Activated CD4-positive, alpha-beta T cell treated with anti-CD3 and anti-CD28 coated beads, Interleukin-2, amount 10 ng/mL, durations not matched to agents 24 days and 14 days (primary cell): ENCODE results near the gene LRRC36. TPM values are rescaled to one million over a fixed set of nuclear protein-coding genes. Genes with fewer than 3 reads are reported as not detected.
"Not testable (repeated sequence)": the region's sequence is repeated elsewhere in the genome, so short reads cannot be mapped to it uniquely, and the experiment has no call there.

ENCODE experiments used
- DNase-seq: peaks from one replicate; pipeline ENCODE4 v3.0.0; 2022
- H3K27ac Mint-ChIP-seq: one replicate; pipeline ENCODE4 v1.8.0; 2022; ENCODE audit warnings: mild to moderate bottlenecking, mixed read lengths
- H3K27me3 Mint-ChIP-seq: one replicate; pipeline ENCODE4 v1.8.0; 2022; ENCODE audit warnings: mixed read lengths
- H3K36me3 Mint-ChIP-seq: one replicate; pipeline ENCODE4 v1.8.0; 2022; ENCODE audit warnings: low read depth, mild to moderate bottlenecking, mixed read lengths
- H3K4me1 Mint-ChIP-seq: one replicate; pipeline ENCODE4 v1.8.0; 2021; ENCODE audit warnings: mixed read lengths
- H3K4me3 Mint-ChIP-seq: one replicate; pipeline ENCODE4 v1.8.0; 2022; ENCODE audit warnings: mild to moderate bottlenecking, moderate library complexity, mixed read lengths
- H3K9me3 Mint-ChIP-seq: one replicate; pipeline ENCODE4 v1.8.0; 2021; ENCODE audit warnings: mixed read lengths
- intact Hi-C: fragments of 100-400 bp; cut with micrococcal nuclease; formaldehyde crosslinking; loops from one replicate; pipeline ENCODE4 v1.15.1; 2023
- total RNA-seq: library from RNA; stranded (reverse); gene quantifications from 2 replicates; pipeline ENCODE4 v1.2.3, GENCODE V29; 2022

Gene LRRC36
- total RNA-seq, 1 donor from 2014 or later: 0.23 TPM

DNA sequence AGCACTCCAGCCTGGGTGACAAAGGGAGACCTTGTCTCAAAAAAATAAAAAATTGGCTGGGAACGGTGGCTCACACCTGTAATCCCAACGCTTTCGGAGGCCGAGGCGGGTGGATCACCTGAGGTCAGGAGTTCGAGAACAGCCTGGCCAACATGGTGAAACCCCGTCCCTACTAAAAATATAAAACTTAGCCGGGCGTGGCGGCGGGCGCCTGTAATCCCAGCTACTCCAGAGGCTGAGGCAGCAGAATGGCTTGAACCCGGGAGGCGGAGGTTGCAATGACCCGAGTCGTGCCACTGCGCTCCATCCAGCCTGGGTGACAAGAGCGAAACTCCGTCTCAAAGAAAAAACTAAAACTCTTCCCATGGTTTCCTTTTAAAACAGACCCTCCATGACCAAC, 88.8 kb downstream of the LRRC36 start:
- Mint-ChIP-seq H3K27ac (peak overlapping the region; percentile 12), H3K4me1 (peaks cover 10% of the 10 kb centered on the region), H3K27me3 (peaks cover 36% of the 10 kb centered on the region), H3K4me3 (peak overlapping the region; percentile 60)
- intact Hi-C loops: loop anchor here (5.0 kb wide), 1 partner anchor 153 kb away; no protein-coding TSS in a partner anchor
- H3K9me3 Mint-ChIP-seq, DNase-seq, H3K36me3 Mint-ChIP-seq: not testable (repeated sequence)

DNA sequence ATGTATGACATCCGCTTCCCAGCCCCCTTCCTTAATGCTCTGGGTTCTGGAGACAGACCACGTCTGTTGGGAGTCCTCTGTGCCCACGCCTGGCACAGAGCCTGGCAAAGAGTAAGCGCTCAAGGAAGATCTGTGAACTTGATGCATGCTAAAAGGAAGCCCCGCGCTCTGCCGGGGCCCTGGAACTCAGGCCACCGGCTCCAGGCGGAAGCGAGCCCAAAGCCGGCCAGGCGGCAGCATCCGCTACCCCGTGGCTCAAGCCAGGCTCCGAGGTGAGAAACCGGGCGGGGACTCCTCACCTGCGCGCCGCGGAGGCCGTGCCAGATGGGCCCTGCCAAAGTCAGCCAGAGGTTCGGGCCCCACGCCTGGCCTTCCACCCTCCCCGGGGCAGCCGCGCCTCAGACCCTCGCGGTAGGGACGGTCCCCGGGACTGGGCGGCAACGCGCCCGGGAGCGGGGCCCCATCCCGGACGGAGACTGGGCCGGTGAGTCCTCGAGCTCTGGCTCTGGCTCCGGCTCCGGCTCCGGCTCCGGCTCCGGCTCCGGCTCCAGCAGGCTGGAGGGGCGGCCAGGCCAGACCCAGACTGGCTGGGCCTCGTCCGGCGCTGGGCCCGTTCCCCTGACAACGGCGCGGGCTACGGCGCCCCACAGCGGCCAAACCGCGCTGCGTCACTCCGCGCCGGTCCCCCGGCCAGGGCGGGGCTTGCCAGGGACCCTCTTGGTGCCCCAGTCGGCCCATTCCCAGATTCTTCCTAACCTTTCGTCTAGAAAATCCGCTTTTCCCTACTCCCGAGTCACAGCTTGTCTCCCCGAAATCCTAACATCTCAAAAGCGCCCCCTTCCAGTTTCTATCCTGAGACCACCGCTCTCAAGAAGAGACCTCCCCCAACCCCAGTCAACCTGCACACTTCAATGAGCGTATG, 89.5 kb downstream of the LRRC36 start, which contains the start of gene ZDHHC1:
ZDHHC1 (minus strand) TSS at position 606 of the 922 bp plus-strand sequence. CDS start 8,702 bp downstream, outside the sequence.
- Mint-ChIP-seq H3K4me1 (peaks cover 10% of the 10 kb centered on the region), H3K27me3 (peaks cover 36% of the 10 kb centered on the region), H3K4me3 (peak within 1 kb of the TSS; percentile 76), H3K27ac (peak within 1 kb of the TSS; percentile 12), H3K9me3 (no peaks in the 10 kb centered on the region), H3K36me3 (no peaks in the 10 kb centered on the region)
- peak; percentile 87 for DNase-seq
- intact Hi-C loops: loop anchor here (5.0 kb wide), 1 partner anchor 154 kb away; no protein-coding TSS in a partner anchor

DNA sequence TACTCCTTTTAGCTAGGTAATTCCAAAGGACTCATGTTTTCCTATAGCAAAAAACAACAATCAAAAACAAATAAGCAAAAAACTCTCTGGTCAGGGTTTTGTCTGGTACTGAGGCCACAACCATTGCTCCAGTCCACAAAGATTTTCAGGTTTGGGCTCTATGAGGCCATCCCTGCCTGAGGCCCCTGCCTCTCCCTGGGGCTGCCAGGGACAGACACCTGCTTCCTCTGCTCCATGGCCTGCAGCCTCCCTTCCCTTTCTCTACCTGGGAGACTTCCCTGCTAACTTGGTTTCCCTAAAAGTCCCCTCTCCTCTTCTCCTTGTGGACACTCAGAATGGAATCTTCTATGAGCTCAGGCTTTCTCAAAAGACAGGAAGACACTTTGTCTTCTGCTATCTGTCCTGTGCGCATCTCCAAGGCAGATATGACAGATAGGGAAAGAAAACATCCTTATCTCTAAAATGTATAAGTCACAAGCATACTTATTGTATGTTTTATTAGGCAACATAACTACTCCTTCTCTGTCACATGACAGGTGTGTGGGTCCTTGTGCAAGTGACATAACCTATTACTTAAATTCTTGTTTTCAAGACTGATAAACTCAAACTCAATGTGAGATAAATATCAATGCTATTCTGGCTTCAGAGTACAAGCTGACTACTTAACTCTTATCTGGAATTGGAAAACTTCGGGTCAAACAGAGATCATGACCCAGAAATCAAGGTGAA, 90.9 kb downstream of the LRRC36 start:
- no peak for DNase-seq
- peaks cover 10% of the 10 kb centered on the region for H3K4me1 Mint-ChIP-seq
- H3K4me3 Mint-ChIP-seq: peak overlapping the region; percentile 25
- H3K27me3 Mint-ChIP-seq: peaks cover 35% of the 10 kb centered on the region
- intact Hi-C loops: loop anchor here (5.0 kb wide), 1 partner anchor 155 kb away; no protein-coding TSS in a partner anchor
- no peak overlapping the region for H3K27ac Mint-ChIP-seq
- no peaks in the 10 kb centered on the region for H3K36me3 Mint-ChIP-seq
- no peaks in the 10 kb centered on the region for H3K9me3 Mint-ChIP-seq

DNA sequence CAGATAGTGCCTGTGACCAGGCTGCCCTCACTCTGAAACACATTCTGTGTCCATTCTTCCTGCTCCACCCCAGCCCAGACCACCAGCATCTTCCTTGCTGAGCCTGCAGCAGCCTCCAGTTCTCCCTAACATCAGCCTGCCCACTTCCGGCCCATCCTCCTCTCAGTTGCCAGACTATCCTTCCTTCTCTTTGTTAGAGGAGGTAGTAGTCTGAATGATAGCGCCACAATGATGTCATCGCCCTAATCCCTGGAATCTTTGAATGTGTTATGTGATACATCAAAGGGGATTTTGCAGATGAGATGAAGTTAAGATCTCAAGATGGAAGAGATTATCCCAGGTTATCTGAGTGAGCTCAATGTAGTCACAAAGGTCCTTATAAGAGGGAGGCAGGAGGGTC, 92.9 kb downstream of the LRRC36 start:
- Mint-ChIP-seq H3K9me3 (no peaks in the 10 kb centered on the region), H3K4me1 (peaks cover 8% of the 10 kb centered on the region), H3K36me3 (no peaks in the 10 kb centered on the region), H3K27me3 (peaks cover 35% of the 10 kb centered on the region), H3K4me3 (no peak overlapping the region), H3K27ac (no peak overlapping the region)
- intact Hi-C loops: loop anchor here (5.0 kb wide), 1 partner anchor 157 kb away; no protein-coding TSS in a partner anchor
- no peak for DNase-seq

DNA sequence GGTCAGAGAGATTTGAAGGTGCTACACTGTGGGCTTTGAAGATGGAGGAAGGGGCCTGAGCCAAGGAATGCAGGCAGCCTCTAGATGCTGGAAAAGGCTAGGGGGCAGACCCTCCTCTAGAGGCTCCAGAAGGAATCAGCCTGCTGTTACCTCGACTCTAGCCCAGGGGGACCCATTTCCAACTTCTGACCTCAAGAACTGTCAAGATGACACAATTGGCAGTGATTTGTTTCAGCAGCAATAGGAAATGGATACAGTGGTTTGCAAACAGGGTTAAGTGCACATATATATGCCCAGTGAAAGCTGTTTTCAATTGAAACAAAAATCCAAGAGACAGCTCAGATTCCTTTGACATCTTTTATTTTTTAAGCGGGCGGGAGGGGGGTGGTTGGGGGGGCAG, 93.3 kb downstream of the LRRC36 start:
- H3K36me3 Mint-ChIP-seq: no peaks in the 10 kb centered on the region

DNA sequence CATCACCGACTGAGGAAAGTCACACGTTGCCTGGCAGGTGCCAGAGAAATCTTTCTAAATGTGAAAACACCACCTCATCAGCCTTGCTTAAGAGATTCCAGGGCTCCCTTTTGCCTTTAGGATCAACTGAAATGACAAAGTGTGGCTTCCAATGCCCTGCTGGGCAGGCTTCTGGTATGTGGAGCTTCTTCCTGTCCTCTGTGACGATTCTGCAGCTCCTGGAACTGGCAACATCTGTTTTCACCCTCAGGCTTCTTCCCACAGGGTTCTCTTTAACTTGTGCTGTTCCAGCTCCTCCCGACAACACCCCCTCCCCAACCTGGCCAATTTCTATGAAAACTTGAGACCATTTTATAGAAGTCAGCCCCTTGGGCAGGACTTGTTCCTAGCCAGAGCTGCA, 94.4 kb downstream of the LRRC36 start:
- H3K9me3 Mint-ChIP-seq: no peaks in the 10 kb centered on the region
- H3K4me3 Mint-ChIP-seq: no peak overlapping the region
- peaks cover 37% of the 10 kb centered on the region for H3K27me3 Mint-ChIP-seq
- peaks cover 4% of the 10 kb centered on the region for H3K4me1 Mint-ChIP-seq
- intact Hi-C loops: no loop called here
- no peak for DNase-seq
- H3K27ac Mint-ChIP-seq: no peak overlapping the region
- H3K36me3 Mint-ChIP-seq: no peaks in the 10 kb centered on the region

More for the DNA sequence above, 93.3 kb downstream of the LRRC36 start:
- Mint-ChIP-seq H3K27ac (no peak overlapping the region), H3K9me3 (no peaks in the 10 kb centered on the region), H3K27me3 (peaks cover 33% of the 10 kb centered on the region), H3K4me1 (peaks cover 8% of the 10 kb centered on the region), H3K4me3 (no peak overlapping the region)
- no peak for DNase-seq
- intact Hi-C loops: loop anchor here (5.0 kb wide), 1 partner anchor 158 kb away; no protein-coding TSS in a partner anchor

DNA sequence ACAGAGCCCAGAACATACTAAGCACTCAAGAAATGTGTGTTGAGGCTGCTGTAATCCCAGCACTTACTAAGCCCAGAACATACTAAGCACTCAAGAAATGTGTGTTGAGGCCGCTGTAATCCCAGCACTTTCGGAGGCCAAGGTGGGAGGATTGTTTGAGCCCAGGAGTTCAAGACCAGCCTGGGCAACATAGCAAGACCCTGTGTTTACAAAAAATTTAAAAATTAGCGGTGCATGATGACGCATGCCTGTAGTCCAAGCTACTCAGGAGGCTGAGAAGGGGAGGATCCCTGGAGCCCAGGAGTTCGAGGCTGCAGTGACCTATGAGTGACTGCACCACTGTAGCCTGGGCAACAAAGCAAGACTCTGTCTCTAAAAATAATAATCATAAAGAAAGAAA, 96.4 kb downstream of the LRRC36 start:
- intact Hi-C loops: no loop called here
- peaks cover 36% of the 10 kb centered on the region for H3K27me3 Mint-ChIP-seq
- no peak for DNase-seq
- no peaks in the 10 kb centered on the region for H3K4me1 Mint-ChIP-seq
- no peaks in the 10 kb centered on the region for H3K9me3 Mint-ChIP-seq
- no peak overlapping the region for H3K27ac Mint-ChIP-seq
- H3K36me3 Mint-ChIP-seq: no peaks in the 10 kb centered on the region
- no peak overlapping the region for H3K4me3 Mint-ChIP-seq

DNA sequence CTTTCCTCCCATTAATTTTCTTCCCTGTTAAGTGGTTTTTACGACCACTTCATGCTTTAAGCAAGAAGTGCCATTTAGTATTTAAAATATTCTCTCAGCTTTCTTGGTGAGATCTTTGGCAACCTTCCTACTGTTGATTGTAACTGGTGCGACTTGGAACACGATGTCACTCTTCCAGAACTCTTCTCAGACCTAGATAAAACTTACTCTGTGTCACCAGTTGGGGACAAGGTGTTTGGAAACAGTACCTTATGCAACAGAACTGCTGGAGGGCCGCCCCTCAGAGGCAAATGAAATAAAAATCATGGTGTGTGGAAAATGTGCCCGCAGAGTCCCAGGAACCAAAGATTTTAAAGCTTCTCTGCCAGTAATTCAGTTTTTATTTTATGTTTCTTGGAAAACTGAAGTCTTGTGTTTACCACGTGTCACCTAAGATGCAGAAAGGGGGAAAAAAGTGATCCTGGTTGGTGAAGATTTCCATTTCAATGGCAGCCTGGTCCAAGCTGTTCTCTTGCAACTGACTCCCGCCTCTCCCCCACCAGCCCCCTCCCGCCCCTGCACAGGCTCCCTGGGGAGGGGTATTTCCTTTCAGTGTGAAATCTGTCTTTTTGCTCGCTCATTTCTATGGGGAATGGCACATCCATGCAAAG, 97.1 kb downstream of the LRRC36 start:
- Mint-ChIP-seq H3K9me3 (no peaks in the 10 kb centered on the region), H3K27ac (no peak overlapping the region), H3K36me3 (no peaks in the 10 kb centered on the region), H3K4me3 (no peak overlapping the region), H3K4me1 (no peaks in the 10 kb centered on the region), H3K27me3 (peaks cover 38% of the 10 kb centered on the region)
- no peak for DNase-seq
- intact Hi-C loops: no loop called here

DNA sequence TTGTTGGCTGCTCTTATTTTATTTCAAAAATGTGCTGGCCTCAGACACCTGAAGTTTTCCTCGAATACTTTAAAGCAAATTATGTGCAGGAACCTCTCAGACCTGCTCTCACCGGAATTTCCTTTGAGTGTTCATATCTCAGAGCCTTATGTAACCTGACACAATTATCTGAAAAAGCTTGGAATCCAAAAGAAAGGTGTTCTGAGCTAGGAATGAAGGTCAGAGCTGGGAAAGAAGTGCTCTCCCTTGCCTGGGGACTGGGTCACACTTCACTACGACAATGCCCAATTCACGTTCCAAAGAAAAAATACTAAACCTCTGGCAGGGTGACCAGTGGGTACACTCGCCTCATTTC, 97.6 kb downstream of the LRRC36 start:
- Mint-ChIP-seq H3K27ac (no peak overlapping the region), H3K27me3 (peaks cover 42% of the 10 kb centered on the region), H3K9me3 (no peaks in the 10 kb centered on the region), H3K36me3 (no peaks in the 10 kb centered on the region), H3K4me1 (no peaks in the 10 kb centered on the region), H3K4me3 (no peak overlapping the region)
- intact Hi-C loops: no loop called here
- DNase-seq: no peak

DNA sequence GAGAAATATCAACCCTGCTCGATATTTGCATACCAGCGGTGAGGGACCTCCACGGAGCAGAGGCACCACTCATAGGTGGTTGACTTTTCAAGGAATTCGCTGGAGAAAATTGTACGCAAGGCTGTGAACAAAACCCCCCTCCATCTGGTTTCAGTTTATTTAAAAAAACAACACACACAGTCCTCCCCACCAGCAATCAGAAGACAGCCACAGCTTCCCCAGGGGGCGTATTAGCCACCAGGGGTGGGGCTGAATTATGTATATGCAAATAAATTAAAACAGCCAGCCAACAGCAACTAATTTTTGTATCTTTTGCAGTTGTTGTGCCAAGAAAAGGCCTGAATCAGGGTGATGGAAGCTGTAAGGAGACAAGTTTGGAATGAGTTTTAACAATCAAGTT, 98.4 kb downstream of the LRRC36 start:
- Mint-ChIP-seq H3K9me3 (no peaks in the 10 kb centered on the region), H3K36me3 (no peaks in the 10 kb centered on the region), H3K27ac (no peak overlapping the region), H3K4me3 (no peak overlapping the region), H3K27me3 (peaks cover 43% of the 10 kb centered on the region), H3K4me1 (peaks cover 2% of the 10 kb centered on the region)
- no peak for DNase-seq
- intact Hi-C loops: no loop called here

DNA sequence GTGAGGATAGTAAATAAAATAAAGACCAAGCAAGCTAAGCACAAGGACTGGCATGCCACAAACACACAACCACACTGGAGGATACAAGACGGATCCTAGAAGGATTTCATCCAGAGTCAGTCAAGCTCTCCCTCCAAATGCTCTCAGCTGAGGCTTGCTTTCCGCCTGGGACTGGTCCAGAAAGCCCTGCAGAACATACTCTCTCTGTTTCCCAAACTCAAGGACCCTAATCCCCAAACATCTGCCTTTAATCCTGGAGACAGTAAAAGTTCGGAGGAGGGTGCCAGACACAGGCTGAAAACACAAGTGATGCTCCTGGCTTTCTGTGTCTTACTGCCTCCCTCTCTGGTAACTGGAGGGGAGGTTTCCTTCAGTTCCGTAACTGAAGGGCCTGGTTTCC, 99.0 kb downstream of the LRRC36 start:
- Mint-ChIP-seq H3K27me3 (peaks cover 47% of the 10 kb centered on the region), H3K4me1 (peaks cover 6% of the 10 kb centered on the region), H3K9me3 (no peaks in the 10 kb centered on the region), H3K36me3 (no peaks in the 10 kb centered on the region), H3K4me3 (no peak overlapping the region), H3K27ac (no peak overlapping the region)
- DNase-seq: no peak
- intact Hi-C loops: no loop called here

DNA sequence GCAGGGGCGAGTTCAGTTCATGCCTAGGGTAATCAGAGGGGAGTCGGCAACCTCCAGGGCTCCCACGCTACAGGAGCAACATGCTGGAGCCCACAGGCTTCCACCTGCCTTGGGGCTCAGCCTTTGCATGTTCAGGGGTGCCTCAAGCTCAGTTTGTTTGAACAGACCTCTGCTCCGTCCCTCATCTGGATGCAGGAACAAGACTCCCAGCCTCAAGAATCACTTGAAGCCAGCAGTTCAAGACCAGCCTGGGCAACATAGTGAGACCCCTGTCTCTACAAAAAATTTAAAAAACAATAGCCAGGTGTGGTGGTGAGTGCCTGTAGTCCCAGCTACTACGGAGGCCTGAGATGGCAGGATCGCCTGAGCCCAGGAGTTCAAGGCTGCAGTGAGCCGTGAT, 99.4 kb downstream of the LRRC36 start:
- no peak for DNase-seq
- Mint-ChIP-seq H3K9me3 (no peaks in the 10 kb centered on the region), H3K27me3 (peaks cover 47% of the 10 kb centered on the region), H3K4me1 (peaks cover 6% of the 10 kb centered on the region), H3K4me3 (no peak overlapping the region), H3K36me3 (no peaks in the 10 kb centered on the region), H3K27ac (no peak overlapping the region)
- intact Hi-C loops: no loop called here

DNA sequence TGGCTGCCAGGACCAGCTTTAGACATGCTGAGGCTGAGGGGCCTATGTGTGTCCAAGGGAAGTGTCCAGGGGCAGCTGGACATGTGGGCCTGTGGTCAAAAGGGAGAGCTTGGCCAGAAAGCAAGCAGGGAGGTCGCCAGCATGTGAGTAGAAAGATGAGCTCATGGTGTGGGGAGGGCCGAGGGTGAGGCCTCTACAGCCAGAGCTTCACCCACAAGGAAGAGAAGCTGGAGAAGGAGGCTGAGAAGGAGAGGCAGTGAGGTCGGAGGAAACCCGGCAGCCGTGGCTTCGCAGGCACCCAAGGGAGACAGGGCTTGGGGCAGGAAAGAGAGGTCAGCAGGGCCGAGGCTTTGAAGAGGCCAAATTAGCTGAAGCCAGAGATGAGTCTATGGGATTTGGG, 100.3 kb downstream of the LRRC36 start:
- intact Hi-C loops: no loop called here
- no peak for DNase-seq
- Mint-ChIP-seq H3K4me1 (peaks cover 9% of the 10 kb centered on the region), H3K4me3 (no peak overlapping the region), H3K9me3 (no peaks in the 10 kb centered on the region), H3K27me3 (peaks cover 51% of the 10 kb centered on the region), H3K36me3 (no peaks in the 10 kb centered on the region), H3K27ac (no peak overlapping the region)
